Common myeloid progenitor, CD34-positive (primary cell): ENCODE measurements around the gene GUK1.

ENCODE experiments used
- CTCF ChIA-PET: fragments of 350-600 bp; sonication (Branson Sonifier 250); formaldehyde crosslinking; loops from one replicate; lab custom pipeline; 2021; ENCODE audit warnings: antibody characterized with exemption; lab: Charles Lee
- POLR2A ChIA-PET: fragments of 350-600 bp; sonication (Branson Sonifier 250); formaldehyde crosslinking; loops from one replicate; lab custom pipeline; 2021; ENCODE audit warnings: antibody characterized with exemption; lab: Charles Lee
- DNase-seq, 3 donors: peaks; one replicate each; pipeline versions ENCODE4 v3.0.0 to v3.0.0-alpha.2; 2013
- H3K27ac ChIP-seq, 2 experiments: 1 replicate in 1 of 2; 2 replicates in 1 of 2; pipeline ENCODE4 v1.7.0; 2013; ENCODE audit warnings: inconsistent platforms in 2 of 2, low read length in 2 of 2, mild to moderate bottlenecking in 2 of 2, low read depth in 1 of 2, moderate library complexity in 1 of 2; ENCODE audit not compliant: severe bottlenecking in 2 of 2, insufficient read depth in 1 of 2, poor library complexity in 1 of 2
- H3K27me3 ChIP-seq, 5 experiments: replicated peaks in 2 of 5; 1 replicate in 3 of 5; 2 replicates in 2 of 5; pipeline versions ENCODE4 v1.6.1 to v1.7.0; 2013; ENCODE audit warnings: low read length in 4 of 5, mild to moderate bottlenecking in 2 of 5, moderate library complexity in 2 of 5, inconsistent platforms in 1 of 5; ENCODE audit not compliant: insufficient read depth in 5 of 5, control insufficient read depth in 4 of 5
- H3K36me3 ChIP-seq, 4 experiments: 1 replicate in 2 of 4; 2 replicates in 2 of 4; pipeline versions ENCODE4 v1.6.1 to v1.7.0; 2013; ENCODE audit warnings: low read length in 3 of 4, control low read depth in 1 of 4, mild to moderate bottlenecking in 1 of 4; ENCODE audit not compliant: control insufficient read depth in 4 of 4, insufficient read depth in 4 of 4
- H3K4me1 ChIP-seq, 4 experiments: 1 replicate in 3 of 4; 2 replicates in 1 of 4; pipeline versions ENCODE4 v1.6.1 to v1.7.1; 2013; ENCODE audit warnings: low read length in 3 of 4, mild to moderate bottlenecking in 3 of 4, control low read depth in 1 of 4, inconsistent platforms in 1 of 4, moderate library complexity in 1 of 4; ENCODE audit not compliant: control insufficient read depth in 4 of 4, insufficient read depth in 4 of 4; ENCODE audit errors: control extremely low read depth in 1 of 4
- H3K4me3 ChIP-seq, 7 experiments: 1 replicate in 4 of 7; 2 replicates in 3 of 7; pipeline versions ENCODE4 v1.5.1 to v1.7.0; 2013; ENCODE audit warnings: mild to moderate bottlenecking in 7 of 7, low read length in 6 of 7, moderate library complexity in 6 of 7, inconsistent platforms in 2 of 7, low read depth in 2 of 7, control low read depth in 1 of 7; ENCODE audit not compliant: insufficient read depth in 4 of 7, control insufficient read depth in 1 of 7; ENCODE audit errors: extremely low read depth in 1 of 7
- H3K9me3 ChIP-seq, 5 experiments: 1 replicate in 4 of 5; 2 replicates in 1 of 5; pipeline versions ENCODE4 v1.6.1 to v1.7.1; 2013; ENCODE audit warnings: low read length in 4 of 5, mild to moderate bottlenecking in 2 of 5, inconsistent platforms in 1 of 5, low read depth in 1 of 5, moderate library complexity in 1 of 5; ENCODE audit not compliant: control insufficient read depth in 4 of 5, insufficient read depth in 2 of 5; ENCODE audit errors: control extremely low read depth in 1 of 5
- WGBS: methylation state at CpG from one replicate; pipeline ENCODE4 v1.1.5; 2013; ENCODE audit not compliant: insufficient coverage; 5-methylcytosine and 5-hydroxymethylcytosine counted together

The GUK1 gene

GRCh38 chr1:228165372-228166169 lies 25.5 kb downstream of the GUK1 start, which contains the start of gene IBA57:
Gene IBA57, plus strand, starts transcription at chr1:228165804. Its CDS starts 13 bp downstream, at chr1:228165817.
- peak within 1 kb of the TSS; percentile 94 to 97 for H3K27ac ChIP-seq
- peaks cover 6 to 50% (median 45%) of the 10 kb centered on the region in 4 experiments for H3K4me1 ChIP-seq
- peak; percentile 99 for DNase-seq
- peak within 1 kb of the TSS; percentile 49 to 88 (median 70) for H3K4me3 ChIP-seq
- ChIA-PET CTCF (interaction anchor here (0.6 to 9.6 kb wide), 9 partner anchors 9 to 65 kb away, joined by 3 to 136 read pairs (median 7); partner anchors contain the start of gene GUK1), POLR2A (interaction anchor here (0.6 to 2.6 kb wide), 9 partner anchors 8 to 218 kb away, joined by 3 to 10 read pairs (median 3); partner anchors contain the start of gene GUK1)
- H3K27me3 ChIP-seq: no peaks in the 10 kb centered on the region
- H3K36me3 ChIP-seq: no peaks in the 10 kb centered on the region
- no peaks in the 10 kb centered on the region for H3K9me3 ChIP-seq
- WGBS: 0% methylated on average over 64 of the region's 93 CpGs

DNA sequence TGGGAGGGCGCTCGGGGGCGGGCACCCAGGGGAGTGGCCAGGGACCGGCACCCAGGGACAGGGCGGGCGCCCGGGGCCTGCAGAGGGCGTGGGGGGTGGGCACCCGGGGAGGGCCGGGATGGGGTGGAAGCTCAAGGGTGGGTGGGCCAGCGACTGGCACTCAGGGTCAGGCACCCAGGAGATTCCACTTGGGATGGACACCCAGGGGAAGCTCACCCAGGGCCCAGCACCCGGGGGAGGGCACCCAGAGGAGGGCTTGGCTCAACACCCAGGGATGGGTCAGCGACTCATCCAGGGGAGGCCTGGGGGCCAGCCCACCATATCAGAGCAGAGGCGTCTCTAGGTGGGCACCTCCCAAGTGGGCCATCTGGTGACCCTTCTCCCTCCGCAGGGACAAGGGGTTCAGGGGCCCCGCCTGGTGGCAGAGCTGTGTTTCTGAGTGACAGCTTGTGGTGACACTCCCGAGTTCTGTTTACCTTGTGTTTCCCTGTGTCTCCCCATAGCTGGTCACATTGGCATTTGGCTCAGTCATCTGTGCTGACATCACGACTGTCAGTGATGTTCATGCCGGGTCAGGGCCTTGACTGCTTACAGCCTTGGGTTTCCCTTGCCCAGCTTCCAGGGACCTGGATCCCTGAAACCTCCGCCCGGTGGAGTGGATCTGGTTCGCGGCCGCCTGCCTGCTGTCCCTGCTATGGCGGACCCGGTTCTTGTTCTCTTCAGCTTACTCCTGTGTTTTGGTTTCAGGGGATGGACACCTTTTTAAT lies 26.3 kb downstream of the GUK1 start:
- POLR2A ChIA-PET: interaction anchor here (0.6 to 2.4 kb wide), 9 partner anchors 9 to 299 kb away, joined by 3 to 7 read pairs (median 3); no protein-coding TSS in a partner anchor
- Histone ChIP-seq H3K36me3 (no peaks in the 10 kb centered on the region), H3K4me1 (peaks cover 6 to 48% (median 44%) of the 10 kb centered on the region in 4 experiments), H3K9me3 (no peaks in the 10 kb centered on the region), H3K27me3 (no peaks in the 10 kb centered on the region), H3K27ac (peak overlapping the region; percentile 94 to 97), H3K4me3 (peak overlapping the region; percentile 46 to 88 (median 70))
- CTCF ChIA-PET: interaction anchor here (0.7 to 9.6 kb wide), 13 partner anchors 10 to 168 kb away, joined by 3 to 136 read pairs (median 4); partner anchors contain the start of genes GUK1 and MRPL55
- 26% methylated on average over 17 of the region's 26 CpGs for WGBS
- peak; percentile 87 to 97 (median 96) for DNase-seq

- Histone ChIP-seq H3K27me3 (no peaks in the 10 kb centered on the region), H3K27ac (no peak overlapping the region), H3K36me3 (peaks cover 0 to 2% (median 0%) of the 10 kb centered on the region in 4 experiments), H3K4me3 (no peak overlapping the region), H3K9me3 (no peaks in the 10 kb centered on the region), H3K4me1 (peaks cover 6 to 24% (median 22%) of the 10 kb centered on the region in 4 experiments)
- ChIA-PET POLR2A (no interaction called here), CTCF (interaction anchor here (0.9 to 9.6 kb wide), 4 partner anchors 11 to 60 kb away, joined by 3 to 136 read pairs (median 28); partner anchors contain the start of genes GUK1 and MRPL55)
- WGBS: 100% methylated on average over 6 of the region's 12 CpGs
- DNase-seq: no peak
Measured at GRCh38 chr1:228168563-228169270, 28.6 kb downstream of the GUK1 start.

- peaks cover 0 to 2% (median 0%) of the 10 kb centered on the region in 4 experiments for H3K36me3 ChIP-seq
- H3K27ac ChIP-seq: no peak overlapping the region
- POLR2A ChIA-PET: no interaction called here
- H3K27me3 ChIP-seq: no peaks in the 10 kb centered on the region
- no peak for DNase-seq
- H3K4me1 ChIP-seq: peaks cover 6 to 19% (median 18%) of the 10 kb centered on the region in 4 experiments
- WGBS: 100% methylated on average over 1 of the region's 2 CpGs
- CTCF ChIA-PET: interaction anchor here (9.6 kb wide), 1 partner anchor 35 kb away, joined by 136 read pairs; the partner anchor contains the start of gene GUK1
- no peak overlapping the region for H3K4me3 ChIP-seq
- no peaks in the 10 kb centered on the region for H3K9me3 ChIP-seq
Measured at GRCh38 chr1:228169345-228169744, 29.3 kb downstream of the GUK1 start.

GRCh38 chr1:228170666-228171065 lies 30.6 kb downstream of the GUK1 start:
- no peak for DNase-seq
- no peaks in the 10 kb centered on the region for H3K9me3 ChIP-seq
- no peak overlapping the region for H3K4me3 ChIP-seq
- H3K36me3 ChIP-seq: peaks cover 0 to 14% (median 3%) of the 10 kb centered on the region in 4 experiments
- 89% methylated on average over 6 of the region's 7 CpGs for WGBS
- peaks cover 3 to 14% (median 11%) of the 10 kb centered on the region in 4 experiments for H3K4me1 ChIP-seq
- POLR2A ChIA-PET: no interaction called here
- CTCF ChIA-PET: interaction anchor here (1.5 kb wide), 1 partner anchor 33 kb away, joined by 3 read pairs; no protein-coding TSS in a partner anchor
- H3K27ac ChIP-seq: no peak overlapping the region
- no peaks in the 10 kb centered on the region for H3K27me3 ChIP-seq

- Histone ChIP-seq H3K27me3 (no peaks in the 10 kb centered on the region), H3K4me1 (peaks cover 3 to 12% (median 9%) of the 10 kb centered on the region in 4 experiments), H3K4me3 (no peak overlapping the region), H3K9me3 (no peaks in the 10 kb centered on the region), H3K36me3 (peaks cover 0 to 16% (median 4%) of the 10 kb centered on the region in 4 experiments), H3K27ac (no peak overlapping the region)
- DNase-seq: no peak
- ChIA-PET POLR2A (no interaction called here), CTCF (interaction anchor here (0.6 to 1.5 kb wide), 5 partner anchors 15 to 41 kb away, joined by 3 to 4 read pairs (median 3); partner anchors contain the start of gene GJC2)
- WGBS: 87% methylated on average over 9 of the region's 10 CpGs
Measured at GRCh38 chr1:228171221-228171891, 31.3 kb downstream of the GUK1 start.
